OCI-LY7 (cell line): ENCODE data around the gene TRIM3. TPM values are rescaled to one million over a fixed set of nuclear protein-coding genes. Genes with fewer than 3 reads are reported as not detected.

Experiments
- BruUV-seq: library from RNA; stranded (reverse); fragments of 400-500 nt; replicated peaks from 2 replicates; lab custom pipeline; 2021; lab: Mats Ljungman, UMichigan
- CTCF ChIA-PET: fragments of 300-600 bp; sonication (Branson Sonifier 250); formaldehyde crosslinking; loops from one replicate; lab custom pipeline; 2022; ENCODE audit warnings: antibody characterized with exemption; ENCODE audit not compliant: unreplicated experiment; lab: Charles Lee
- POLR2A ChIA-PET: fragments of 300-600 bp; sonication (Branson Sonifier 250); formaldehyde crosslinking; loops from one replicate; lab custom pipeline; 2022; ENCODE audit warnings: antibody characterized with exemption; lab: Charles Lee
- DNase-seq: peaks from one replicate; pipeline ENCODE4 v3.0.0-alpha.2; 2015; ENCODE audit warnings: low spot score
- H2AFZ ChIP-seq: fragments of 200-600 bp; sonication (generic), shearing (Covaris generic); 2 replicates; pipeline ENCODE4 v1.6.1; 2014; ENCODE audit warnings: mild to moderate bottlenecking, antibody characterized with exemption, low read length, moderate library complexity
- H3K27ac ChIP-seq: fragments of 200-600 bp; sonication (generic); 2 replicates; pipeline ENCODE4 v1.5.1; 2014; ENCODE audit warnings: mixed run types, low read depth, mild to moderate bottlenecking, moderate library complexity, low read length, inconsistent platforms; ENCODE audit not compliant: poor library complexity, severe bottlenecking
- H3K36me3 ChIP-seq: fragments of 200-600 bp; sonication (generic); 2 replicates; pipeline ENCODE4 v1.6.1; 2014; ENCODE audit warnings: mild to moderate bottlenecking, antibody characterized with exemption, low read length, moderate library complexity, mixed read lengths; ENCODE audit not compliant: insufficient read depth
- H3K4me1 ChIP-seq: fragments of 200-600 bp; sonication (generic); 2 replicates; pipeline ENCODE4 v1.5.1; 2014; ENCODE audit warnings: mild to moderate bottlenecking, low read length; ENCODE audit not compliant: insufficient read depth, poor library complexity, severe bottlenecking
- H3K4me2 ChIP-seq: fragments of 200-600 bp; sonication (generic); 2 replicates; pipeline ENCODE4 v1.6.1; 2014; ENCODE audit warnings: mild to moderate bottlenecking, low read length
- H3K4me3 ChIP-seq: fragments of 200-600 bp; sonication (generic); 2 replicates; pipeline ENCODE4 v1.5.1; 2014; ENCODE audit warnings: mild to moderate bottlenecking, low read depth, low read length; ENCODE audit not compliant: poor library complexity, severe bottlenecking
- H3K79me2 ChIP-seq: fragments of 200-600 bp; sonication (generic); 2 replicates; pipeline ENCODE4 v1.6.1; 2016; ENCODE audit warnings: low read depth, mild to moderate bottlenecking, low read length, moderate library complexity, mixed read lengths; ENCODE audit not compliant: insufficient read depth
- H3K9me2 ChIP-seq: fragments of 200-600 bp; sonication (generic); 2 replicates; pipeline ENCODE4 v1.6.1; 2016; ENCODE audit warnings: mild to moderate bottlenecking, low read length, mixed read lengths; ENCODE audit not compliant: insufficient read depth
- H3K9me3 ChIP-seq: fragments of 200-600 bp; sonication (generic); 2 replicates; pipeline ENCODE4 v1.6.1; 2014; ENCODE audit warnings: mild to moderate bottlenecking, mixed run types, low read length, mixed read lengths
- H4K20me1 ChIP-seq: fragments of 200-600 bp; sonication (generic); 2 replicates; pipeline ENCODE4 v1.6.1; 2014; ENCODE audit warnings: mild to moderate bottlenecking, antibody characterized with exemption, low read length, moderate library complexity, mixed read lengths; ENCODE audit not compliant: insufficient read depth
- EZH2phosphoT487 ChIP-seq: fragments of 200-600 bp; sonication (generic); IDR thresholded peaks from 2 replicates; pipeline ENCODE4 v1.6.1; 2018; ENCODE audit warnings: low read depth, borderline replicate concordance, mild to moderate bottlenecking, mixed run types, antibody characterized with exemption, low read length, moderate library complexity, mixed read lengths
- intact Hi-C: fragments of 100-400 bp; cut with micrococcal nuclease; formaldehyde crosslinking; loops from one replicate; pipeline ENCODE4 v1.10.0; 2022; ENCODE audit not compliant: unreplicated experiment
- total RNA-seq, 2 experiments: library from RNA; depleted of rRNA in 1 of 2; stranded (reverse); fragments of >200 nt in 1 of 2; shearing (Covaris generic) in 1 of 2; gene quantifications; 2 replicates each; pipeline ENCODE4 v1.2.3, GENCODE V29; 2014 to 2022
- TF ChIP-seq, protein P1 (sequence below): fragments of 200-600 bp; sonication (generic); conservative IDR thresholded peaks from 2 replicates; pipeline ENCODE4 v1.5.1; 2014; ENCODE audit warnings: mild to moderate bottlenecking, antibody characterized with exemption, low read length, moderate library complexity, mixed read lengths

Gene TRIM3
- total RNA-seq, 2 experiments from 2014 or later, result 14.7 to 21.3 TPM

DNA sequence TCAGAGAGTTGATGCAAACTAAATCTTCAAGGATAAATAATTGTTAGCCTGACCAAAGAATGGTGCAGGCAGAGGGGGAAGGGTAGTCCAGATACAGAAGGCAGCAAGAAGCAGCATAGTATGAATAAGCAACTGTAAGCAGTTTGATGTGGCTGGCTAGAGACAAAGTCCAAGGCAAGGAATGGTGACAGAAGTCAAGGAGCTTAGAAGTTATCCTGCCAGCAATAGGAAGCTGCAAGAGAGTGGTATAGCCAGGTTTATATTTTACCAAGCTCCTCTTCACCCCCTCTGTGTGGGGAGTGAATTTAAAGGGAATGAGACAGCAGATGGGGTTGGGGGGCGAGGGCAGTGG lies 14.7 kb downstream of the TRIM3 start:
- TF ChIP-seq EZH2phosphoT487, result no peak
- TF ChIP-seq, protein P1, sequence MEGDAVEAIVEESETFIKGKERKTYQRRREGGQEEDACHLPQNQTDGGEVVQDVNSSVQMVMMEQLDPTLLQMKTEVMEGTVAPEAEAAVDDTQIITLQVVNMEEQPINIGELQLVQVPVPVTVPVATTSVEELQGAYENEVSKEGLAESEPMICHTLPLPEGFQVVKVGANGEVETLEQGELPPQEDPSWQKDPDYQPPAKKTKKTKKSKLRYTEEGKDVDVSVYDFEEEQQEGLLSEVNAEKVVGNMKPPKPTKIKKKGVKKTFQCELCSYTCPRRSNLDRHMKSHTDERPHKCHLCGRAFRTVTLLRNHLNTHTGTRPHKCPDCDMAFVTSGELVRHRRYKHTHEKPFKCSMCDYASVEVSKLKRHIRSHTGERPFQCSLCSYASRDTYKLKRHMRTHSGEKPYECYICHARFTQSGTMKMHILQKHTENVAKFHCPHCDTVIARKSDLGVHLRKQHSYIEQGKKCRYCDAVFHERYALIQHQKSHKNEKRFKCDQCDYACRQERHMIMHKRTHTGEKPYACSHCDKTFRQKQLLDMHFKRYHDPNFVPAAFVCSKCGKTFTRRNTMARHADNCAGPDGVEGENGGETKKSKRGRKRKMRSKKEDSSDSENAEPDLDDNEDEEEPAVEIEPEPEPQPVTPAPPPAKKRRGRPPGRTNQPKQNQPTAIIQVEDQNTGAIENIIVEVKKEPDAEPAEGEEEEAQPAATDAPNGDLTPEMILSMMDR, result no peak
- intact Hi-C loops, result no loop called here
- Histone ChIP-seq H2AFZ (no peak overlapping the region), H3K4me2 (no peak overlapping the region), H3K9me2 (no peaks in the 10 kb centered on the region), H3K4me1 (peaks cover 22% of the 10 kb centered on the region), H3K4me3 (no peak overlapping the region), H3K79me2 (no peaks in the 10 kb centered on the region), H3K9me3 (no peaks in the 10 kb centered on the region), H3K36me3 (no peaks in the 10 kb centered on the region; the same call in 1 of the 2 replicates), H3K27ac (no peak overlapping the region), H4K20me1 (no peaks in the 10 kb centered on the region)
- BruUV-seq, result no TSS peak
- POLR2A ChIA-PET, result interaction anchor here (0.6 to 1.2 kb wide), 2 partner anchors 10 to 37 kb away, joined by 4 to 7 read pairs; no protein-coding TSS in a partner anchor
- no peak for DNase-seq
- CTCF ChIA-PET, result interaction anchor here (0.7 kb wide), 1 partner anchor 96 kb away, joined by 4 read pairs; no protein-coding TSS in a partner anchor

DNA sequence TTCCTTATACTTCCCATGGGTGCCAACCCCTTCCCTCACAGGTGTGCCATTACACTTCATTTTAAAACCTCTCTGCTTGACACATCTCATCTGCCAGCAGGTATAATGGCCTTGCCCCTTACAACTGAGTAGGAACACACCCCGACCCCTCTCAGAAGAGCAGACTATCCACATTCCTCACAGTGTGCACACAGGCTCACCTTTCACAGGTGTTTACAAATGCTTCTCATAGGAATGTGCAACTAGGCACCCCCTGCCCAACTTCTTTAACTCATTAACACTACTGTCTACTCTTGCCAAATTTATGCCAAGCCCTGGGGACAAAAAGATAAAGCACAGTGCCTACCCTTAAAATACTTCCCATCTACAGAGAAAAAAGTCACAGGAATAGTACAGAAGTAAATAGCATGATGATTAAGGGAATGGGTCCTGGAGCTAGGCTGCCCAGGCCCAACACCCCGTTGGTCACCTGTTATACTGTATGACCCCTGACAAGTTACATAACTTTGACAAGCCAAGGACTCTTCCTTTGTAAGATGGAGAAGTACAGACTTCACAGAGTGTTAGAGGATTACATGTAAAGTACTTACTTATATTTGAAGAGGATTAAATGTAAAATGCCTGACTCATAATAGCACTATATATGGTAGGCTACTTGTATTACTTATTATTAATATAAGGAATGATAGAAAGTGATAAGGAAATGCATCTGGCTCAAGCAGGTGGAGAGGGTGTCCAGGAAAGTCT lies 15.2 kb downstream of the TRIM3 start:
- no peaks in the 10 kb centered on the region for H3K9me3 ChIP-seq
- peaks cover 28% of the 10 kb centered on the region for H3K4me1 ChIP-seq
- BruUV-seq, result no TSS peak
- no peak overlapping the region for H3K27ac ChIP-seq
- no peak overlapping the region for H2AFZ ChIP-seq
- no peak for TF ChIP-seq EZH2phosphoT487
- TF ChIP-seq, protein P1, result no peak
- no peak for DNase-seq
- H3K9me2 ChIP-seq, result no peaks in the 10 kb centered on the region
- H3K79me2 ChIP-seq, result no peaks in the 10 kb centered on the region
- H3K4me3 ChIP-seq, result no peak overlapping the region
- no peak overlapping the region for H3K4me2 ChIP-seq
- ChIA-PET POLR2A (interaction anchor here (0.6 to 1.2 kb wide), 2 partner anchors 11 to 37 kb away, joined by 4 to 7 read pairs; no protein-coding TSS in a partner anchor), CTCF (no interaction called here)
- H4K20me1 ChIP-seq, result no peaks in the 10 kb centered on the region
- H3K36me3 ChIP-seq, result no peaks in the 10 kb centered on the region; the same call in 1 of the 2 replicates
- intact Hi-C loops, result no loop called here
